Activated naive CD4-positive, alpha-beta T cell treated with anti-CD3 and anti-CD28 coated beads for 36 hours (primary cell): Measurements from ENCODE around the gene PVALEF. TPM values are rescaled to one million over a fixed set of nuclear protein-coding genes. Genes with fewer than 3 reads are reported as not detected.

Experiments
- CTCF ChIA-PET: fragments of 350-600 bp; sonication (Branson Sonifier 250); formaldehyde crosslinking; loops from one replicate; lab custom pipeline; 2021; ENCODE audit warnings: antibody characterized with exemption; lab: Charles Lee
- DNase-seq: peaks from one replicate; pipeline ENCODE4 v3.0.0-alpha.2; 2020
- H3K27ac Mint-ChIP-seq: one replicate; pipeline ENCODE4 v1.8.0; 2021; ENCODE audit warnings: mild to moderate bottlenecking, mixed read lengths
- H3K27me3 Mint-ChIP-seq: one replicate; pipeline ENCODE4 v1.8.0; 2021; ENCODE audit warnings: low read depth, mixed read lengths
- H3K36me3 Mint-ChIP-seq: one replicate; pipeline ENCODE4 v1.8.0; 2021; ENCODE audit warnings: low read depth, mixed read lengths
- H3K4me1 Mint-ChIP-seq: one replicate; pipeline ENCODE4 v1.8.0; 2021; ENCODE audit warnings: low read depth, mixed read lengths
- H3K4me3 Mint-ChIP-seq: one replicate; pipeline ENCODE4 v1.8.0; 2021; ENCODE audit warnings: mild to moderate bottlenecking, moderate library complexity, mixed read lengths
- H3K9me3 Mint-ChIP-seq: one replicate; pipeline ENCODE4 v1.8.0; 2021; ENCODE audit warnings: mixed read lengths
- intact Hi-C: fragments of 100-400 bp; cut with micrococcal nuclease; formaldehyde crosslinking; loops from one replicate; pipeline ENCODE4 v1.15.1; 2023
- total RNA-seq, 2 experiments: library from RNA; stranded (reverse); gene quantifications; one replicate each; pipeline ENCODE4 v1.2.3, GENCODE V29; 2021

The PVALEF gene
- total RNA-seq, 2 experiments from 2014 or later = not detected

DNA sequence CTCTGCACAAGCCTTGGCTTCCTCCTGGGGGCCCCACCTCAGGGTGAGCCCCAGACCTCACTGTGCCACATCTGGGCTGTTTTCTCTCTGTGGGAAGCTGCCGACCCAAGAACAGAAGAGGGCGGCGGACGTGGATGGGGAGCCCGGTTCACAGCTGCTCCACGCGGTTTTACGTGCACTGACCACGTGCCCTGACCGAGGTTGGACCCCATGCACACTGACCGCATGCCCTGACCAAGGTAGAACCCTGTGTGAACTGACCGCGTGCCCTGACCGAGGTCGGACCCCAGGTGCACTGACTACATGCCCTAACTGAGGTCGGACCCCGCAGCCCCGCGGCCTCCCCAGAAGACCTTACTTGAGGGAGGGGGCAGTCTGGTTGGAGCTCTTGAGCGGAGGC lies 37.8 kb downstream of the PVALEF start:
- H3K4me3 Mint-ChIP-seq = no peak overlapping the region
- no peaks in the 10 kb centered on the region for H3K4me1 Mint-ChIP-seq
- no peak for DNase-seq
- no peaks in the 10 kb centered on the region for H3K9me3 Mint-ChIP-seq
- H3K27ac Mint-ChIP-seq = no peak overlapping the region
- intact Hi-C loops = no loop called here
- no peaks in the 10 kb centered on the region for H3K27me3 Mint-ChIP-seq
- no peaks in the 10 kb centered on the region for H3K36me3 Mint-ChIP-seq
- CTCF ChIA-PET = interaction anchor here (1.0 kb wide), 1 partner anchor 101 kb away, joined by 3 read pairs; no protein-coding TSS in a partner anchor

DNA sequence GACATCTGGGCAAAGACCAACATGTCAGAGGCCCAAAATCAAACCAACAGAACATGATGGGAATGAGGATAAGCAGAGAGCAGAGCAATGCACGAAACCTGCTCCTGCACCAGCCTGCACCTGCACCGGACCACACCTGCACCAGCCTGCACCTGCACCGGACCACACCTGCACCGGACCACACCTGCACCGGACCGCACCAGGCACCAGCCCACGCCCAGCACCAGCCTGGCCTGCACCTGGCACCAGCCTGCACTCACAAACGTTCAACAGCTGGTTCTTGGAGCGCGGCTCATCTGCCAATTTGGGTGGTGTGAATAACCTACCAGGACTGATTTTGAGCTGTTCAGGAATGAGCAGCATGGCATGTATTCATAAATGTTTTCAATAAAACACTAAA lies 39.3 kb downstream of the PVALEF start:
- H3K27me3 Mint-ChIP-seq = no peaks in the 10 kb centered on the region
- H3K36me3 Mint-ChIP-seq = no peaks in the 10 kb centered on the region
- DNase-seq = no peak
- H3K27ac Mint-ChIP-seq = no peak overlapping the region
- intact Hi-C loops = no loop called here
- no peaks in the 10 kb centered on the region for H3K9me3 Mint-ChIP-seq
- H3K4me3 Mint-ChIP-seq = no peak overlapping the region
- no peaks in the 10 kb centered on the region for H3K4me1 Mint-ChIP-seq
- CTCF ChIA-PET = no interaction called here

DNA sequence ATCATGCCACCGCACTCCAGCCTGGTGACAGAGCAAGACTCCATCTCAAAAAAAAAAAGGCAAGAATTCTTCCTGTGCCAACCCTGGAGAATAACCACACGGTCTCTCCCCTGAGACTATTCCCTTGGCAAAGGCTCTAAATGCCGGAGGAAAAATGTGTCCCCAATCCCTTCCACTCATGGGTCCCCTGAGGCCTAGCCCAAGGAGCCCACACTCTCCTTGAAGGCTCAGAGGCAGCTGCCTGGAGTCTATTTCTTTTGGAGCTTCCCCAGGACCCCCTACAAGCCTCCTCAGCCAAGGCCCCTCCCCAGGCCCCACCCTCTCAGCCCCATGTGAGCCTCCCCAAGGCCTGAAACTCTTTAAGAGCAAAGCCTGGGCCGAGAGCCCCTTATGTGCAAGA lies 40.9 kb downstream of the PVALEF start:
- H3K36me3 Mint-ChIP-seq = no peaks in the 10 kb centered on the region
- H3K27me3 Mint-ChIP-seq = no peaks in the 10 kb centered on the region
- no peak overlapping the region for H3K4me3 Mint-ChIP-seq
- H3K9me3 Mint-ChIP-seq = no peaks in the 10 kb centered on the region
- no peaks in the 10 kb centered on the region for H3K4me1 Mint-ChIP-seq
- DNase-seq = no peak
- intact Hi-C loops = no loop called here
- no peak overlapping the region for H3K27ac Mint-ChIP-seq
- CTCF ChIA-PET = no interaction called here

DNA sequence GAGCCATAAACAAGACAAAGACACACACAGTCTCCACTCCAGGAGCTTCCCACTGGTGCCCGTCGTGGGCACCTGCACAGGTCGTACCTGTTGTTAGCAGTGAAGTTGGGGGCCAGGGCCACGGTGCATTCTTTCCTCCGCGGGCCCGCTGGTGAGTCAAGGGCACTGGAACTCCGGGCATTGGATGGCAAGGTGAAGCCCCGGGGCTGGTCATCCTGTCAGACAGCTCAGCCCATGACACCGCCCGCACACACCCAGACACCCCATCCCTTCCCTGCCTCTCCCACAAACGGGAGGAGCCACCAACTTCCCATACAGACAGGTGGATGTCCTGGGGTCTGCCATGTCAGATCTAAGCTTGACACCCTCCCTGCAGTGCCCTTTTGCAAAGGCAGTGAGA lies 41.4 kb downstream of the PVALEF start:
- CTCF ChIA-PET = no interaction called here
- no peak overlapping the region for H3K4me3 Mint-ChIP-seq
- no peaks in the 10 kb centered on the region for H3K4me1 Mint-ChIP-seq
- intact Hi-C loops = no loop called here
- no peaks in the 10 kb centered on the region for H3K9me3 Mint-ChIP-seq
- no peaks in the 10 kb centered on the region for H3K27me3 Mint-ChIP-seq
- H3K27ac Mint-ChIP-seq = no peak overlapping the region
- DNase-seq = no peak
- H3K36me3 Mint-ChIP-seq = no peaks in the 10 kb centered on the region

DNA sequence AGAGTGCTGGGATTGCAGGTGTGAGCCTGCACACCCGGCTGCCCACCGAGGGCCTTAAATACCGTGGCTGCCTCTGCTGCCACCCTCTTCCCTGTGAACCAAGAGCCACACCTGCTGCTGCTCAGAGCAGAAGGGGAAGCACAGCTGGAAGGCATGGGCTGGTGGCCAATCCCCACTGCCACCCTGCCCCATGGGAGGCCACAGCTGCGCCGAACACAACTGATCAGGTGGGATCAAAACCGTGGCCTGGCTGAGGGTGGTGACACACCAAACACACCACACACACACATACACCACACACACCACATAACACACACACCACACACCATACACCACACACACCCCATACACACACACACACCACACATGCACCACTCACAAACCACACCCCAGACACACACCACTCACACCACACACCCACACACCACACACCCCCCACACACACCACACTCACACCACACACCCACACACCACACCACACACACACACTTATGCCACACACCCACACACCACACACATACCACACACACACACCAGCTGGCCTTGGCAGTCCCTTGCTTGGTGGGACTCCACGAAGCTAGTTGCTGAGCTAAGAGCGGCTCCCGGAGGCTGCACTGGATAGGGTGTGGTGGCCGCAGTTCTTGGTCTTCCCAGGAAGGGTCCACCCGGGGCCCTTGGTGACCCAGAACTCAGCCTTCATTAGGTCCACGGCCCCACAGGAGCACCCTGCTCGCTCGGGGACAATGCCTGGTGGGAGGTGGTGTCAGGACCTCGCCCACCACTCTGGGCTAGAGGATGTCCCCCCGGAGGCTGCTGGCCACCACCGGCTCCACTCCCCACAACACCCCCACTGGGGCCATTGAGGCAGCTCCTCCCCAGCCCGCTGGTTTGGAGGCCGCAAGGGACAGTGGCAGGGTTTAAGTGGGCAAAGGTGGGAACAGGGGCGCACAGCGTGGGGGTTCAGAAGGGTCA lies 42.6 kb downstream of the PVALEF start:
- intact Hi-C loops = no loop called here
- CTCF ChIA-PET = no interaction called here
- no peaks in the 10 kb centered on the region for H3K36me3 Mint-ChIP-seq

DNA sequence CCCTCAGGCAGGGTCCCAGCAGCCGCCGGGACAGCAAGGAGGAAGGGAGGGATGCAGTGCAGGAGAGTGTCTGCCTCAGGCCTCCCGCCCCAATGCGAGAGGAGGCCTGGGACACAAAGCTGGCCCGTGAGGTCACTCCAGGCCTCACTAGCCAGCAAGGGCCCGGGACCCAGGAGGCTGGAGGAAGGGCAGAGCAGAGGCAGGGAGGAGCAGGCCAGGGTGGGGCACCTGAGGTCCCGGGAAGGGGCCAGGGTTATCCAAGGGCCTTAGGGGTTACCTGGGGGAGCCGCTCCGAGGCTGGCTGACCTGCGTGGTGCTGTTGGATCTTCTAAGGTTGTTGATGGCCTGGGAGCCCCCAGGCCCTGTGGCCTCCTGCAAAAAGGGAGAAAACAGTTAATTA lies 43.3 kb downstream of the PVALEF start:
- Mint-ChIP-seq H3K36me3 (no peaks in the 10 kb centered on the region), H3K27me3 (no peaks in the 10 kb centered on the region), H3K9me3 (no peaks in the 10 kb centered on the region), H3K27ac (no peak overlapping the region), H3K4me3 (no peak overlapping the region), H3K4me1 (no peaks in the 10 kb centered on the region)
- intact Hi-C loops = no loop called here
- CTCF ChIA-PET = no interaction called here
- DNase-seq = no peak

More for the DNA sequence above, 42.6 kb downstream of the PVALEF start:
- Mint-ChIP-seq H3K27me3 (no peaks in the 10 kb centered on the region), H3K9me3 (no peaks in the 10 kb centered on the region), H3K27ac (no peak overlapping the region), H3K4me1 (no peaks in the 10 kb centered on the region), H3K4me3 (no peak overlapping the region)
- DNase-seq = no peak

DNA sequence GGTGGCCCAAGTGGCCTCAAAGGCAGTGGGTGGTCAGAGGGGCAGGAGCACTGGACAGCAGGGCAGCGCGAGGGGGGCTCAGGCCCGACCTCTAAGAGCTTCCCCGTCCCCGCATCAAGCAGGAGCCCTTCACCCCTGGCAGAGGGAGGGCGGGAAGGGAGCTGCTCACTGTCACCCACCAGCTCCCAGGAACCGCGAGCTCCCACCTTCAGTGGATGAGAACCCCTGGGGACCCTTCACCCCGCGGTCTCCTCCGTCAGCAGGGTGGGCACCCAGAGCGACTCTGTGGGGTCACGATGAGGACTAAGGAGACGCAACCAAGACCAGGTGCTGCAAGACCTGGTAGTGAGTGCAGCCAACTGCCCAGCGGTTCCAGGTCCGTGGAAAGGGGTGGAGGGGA lies 43.8 kb downstream of the PVALEF start:
- H3K4me3 Mint-ChIP-seq = no peak overlapping the region
- H3K4me1 Mint-ChIP-seq = no peaks in the 10 kb centered on the region
- intact Hi-C loops = no loop called here
- DNase-seq = no peak
- H3K27me3 Mint-ChIP-seq = no peaks in the 10 kb centered on the region
- H3K27ac Mint-ChIP-seq = no peak overlapping the region
- H3K9me3 Mint-ChIP-seq = no peaks in the 10 kb centered on the region
- no peaks in the 10 kb centered on the region for H3K36me3 Mint-ChIP-seq
- CTCF ChIA-PET = no interaction called here

DNA sequence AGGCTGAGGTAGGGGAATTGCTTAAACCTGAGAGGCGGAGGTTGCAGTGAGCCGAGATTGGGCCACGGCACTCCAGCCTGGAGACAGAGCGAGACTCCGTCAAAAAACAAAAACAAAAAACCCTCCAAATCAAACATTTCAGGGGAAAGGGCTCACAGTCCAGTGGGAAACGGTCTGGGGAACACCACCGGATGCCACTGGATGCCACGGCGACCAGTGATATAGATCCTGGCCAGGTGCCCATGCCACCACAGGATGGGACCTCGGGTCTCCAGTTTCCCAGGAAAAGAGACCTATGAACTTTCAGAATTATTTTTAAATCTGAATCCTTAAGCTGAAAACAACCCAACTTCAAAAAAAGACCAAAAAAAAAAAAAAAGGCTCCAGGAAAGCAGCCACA lies 45.2 kb downstream of the PVALEF start:
- H3K9me3 Mint-ChIP-seq = no peaks in the 10 kb centered on the region
- CTCF ChIA-PET = interaction anchor here (0.7 kb wide), 1 partner anchor 713 kb away, joined by 3 read pairs; no protein-coding TSS in a partner anchor

DNA sequence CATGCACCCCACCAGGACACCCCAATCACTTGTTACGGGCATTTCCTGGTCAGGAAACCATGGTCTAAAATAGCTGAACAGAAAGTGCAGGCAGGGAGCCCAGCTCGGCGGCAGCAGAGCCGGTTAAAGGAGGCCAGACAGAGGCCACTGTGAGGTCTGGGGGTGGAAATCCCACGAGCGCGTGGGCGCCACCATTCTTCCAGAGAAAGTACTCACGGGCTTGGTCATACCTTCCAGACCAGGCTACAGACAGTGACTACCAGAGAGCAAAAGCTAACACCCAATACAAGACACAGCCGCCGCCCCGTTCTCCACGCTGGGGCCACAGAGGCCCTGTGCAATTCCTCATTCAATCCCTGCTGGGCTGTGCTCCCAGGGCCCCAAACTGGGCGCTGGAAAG lies 45.6 kb downstream of the PVALEF start:
- H3K9me3 Mint-ChIP-seq = no peaks in the 10 kb centered on the region
- CTCF ChIA-PET = interaction anchor here (0.7 kb wide), 1 partner anchor 713 kb away, joined by 3 read pairs; no protein-coding TSS in a partner anchor
- no peak for DNase-seq
- H3K36me3 Mint-ChIP-seq = no peaks in the 10 kb centered on the region
- no peaks in the 10 kb centered on the region for H3K4me1 Mint-ChIP-seq
- intact Hi-C loops = no loop called here
- no peak overlapping the region for H3K4me3 Mint-ChIP-seq
- no peak overlapping the region for H3K27ac Mint-ChIP-seq
- H3K27me3 Mint-ChIP-seq = no peaks in the 10 kb centered on the region

More for the DNA sequence above, 45.2 kb downstream of the PVALEF start:
- no peaks in the 10 kb centered on the region for H3K36me3 Mint-ChIP-seq
- no peak overlapping the region for H3K4me3 Mint-ChIP-seq
- H3K27ac Mint-ChIP-seq = no peak overlapping the region
- no peak for DNase-seq
- intact Hi-C loops = no loop called here
- no peaks in the 10 kb centered on the region for H3K4me1 Mint-ChIP-seq
- H3K27me3 Mint-ChIP-seq = no peaks in the 10 kb centered on the region

DNA sequence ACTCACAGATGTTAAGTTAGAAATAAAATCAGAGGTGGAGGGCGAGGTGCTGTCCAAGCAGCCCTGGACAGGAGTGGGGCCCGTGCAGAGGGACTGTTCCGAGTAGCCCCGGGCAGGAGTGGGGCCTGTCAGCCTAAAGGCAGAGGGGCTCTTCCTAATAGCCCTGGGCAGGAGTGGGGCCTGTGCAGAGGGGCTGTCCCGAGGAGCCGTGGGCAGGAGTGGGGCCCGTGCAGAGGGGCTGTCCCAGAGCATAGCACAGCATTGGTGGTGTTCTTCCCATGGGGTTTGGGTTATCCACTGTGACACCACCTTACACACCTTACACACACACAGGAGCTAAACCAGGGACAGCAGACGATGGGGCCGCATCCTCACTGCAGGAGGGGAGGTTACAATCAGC lies 47.1 kb downstream of the PVALEF start:
- Mint-ChIP-seq H3K4me1 (no peaks in the 10 kb centered on the region), H3K27me3 (no peaks in the 10 kb centered on the region), H3K27ac (no peak overlapping the region), H3K9me3 (no peaks in the 10 kb centered on the region), H3K36me3 (peaks cover 1% of the 10 kb centered on the region), H3K4me3 (no peak overlapping the region)
- CTCF ChIA-PET = no interaction called here
- no peak for DNase-seq
- intact Hi-C loops = no loop called here

DNA sequence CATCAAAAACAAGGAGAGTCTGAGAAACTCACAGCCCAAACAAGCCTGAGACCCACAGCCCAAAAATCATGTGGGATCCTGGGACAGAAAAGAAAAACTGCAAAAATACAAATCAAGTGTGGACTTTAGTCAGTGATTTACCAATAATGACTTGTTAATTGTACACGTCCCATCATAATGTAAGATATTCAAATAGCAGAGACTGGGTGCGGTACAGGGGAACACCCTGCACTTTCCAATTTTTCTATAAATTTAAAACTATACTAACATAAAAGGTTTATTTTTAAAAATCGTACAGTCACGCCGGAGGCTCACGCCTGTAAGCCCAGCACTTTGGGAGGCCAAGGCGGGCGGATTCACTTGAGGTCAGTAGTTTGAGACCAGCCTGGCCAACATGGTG lies 48.7 kb downstream of the PVALEF start:
- H3K4me1 Mint-ChIP-seq = no peaks in the 10 kb centered on the region
- intact Hi-C loops = no loop called here
- CTCF ChIA-PET = no interaction called here

DNA sequence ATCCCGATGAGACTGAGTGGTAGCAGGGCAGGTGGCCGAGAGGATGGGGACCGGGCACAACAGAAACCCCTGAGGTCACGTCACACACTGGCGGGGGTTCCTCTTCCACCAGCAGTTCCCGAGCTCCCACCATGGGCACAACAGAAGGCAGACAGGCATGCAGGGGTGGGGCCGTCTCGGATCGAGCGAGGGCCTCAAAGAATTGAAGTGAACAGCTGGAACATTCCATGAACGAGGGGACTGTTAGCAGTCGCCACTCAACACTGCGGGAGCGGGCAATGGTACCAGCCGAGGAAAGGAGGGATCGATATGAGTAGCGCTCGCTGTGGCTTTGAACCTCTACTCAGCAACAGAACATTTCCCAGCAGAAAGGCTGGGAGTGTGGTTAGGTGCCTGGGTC lies 52.2 kb downstream of the PVALEF start:
- H3K27me3 Mint-ChIP-seq = no peaks in the 10 kb centered on the region

More for the DNA sequence above, 48.7 kb downstream of the PVALEF start:
- no peaks in the 10 kb centered on the region for H3K27me3 Mint-ChIP-seq
- peak overlapping the region; percentile 13 for H3K27ac Mint-ChIP-seq
- H3K4me3 Mint-ChIP-seq = no peak overlapping the region
- H3K9me3 Mint-ChIP-seq = no peaks in the 10 kb centered on the region
- peaks cover 4% of the 10 kb centered on the region for H3K36me3 Mint-ChIP-seq
- no peak for DNase-seq

DNA sequence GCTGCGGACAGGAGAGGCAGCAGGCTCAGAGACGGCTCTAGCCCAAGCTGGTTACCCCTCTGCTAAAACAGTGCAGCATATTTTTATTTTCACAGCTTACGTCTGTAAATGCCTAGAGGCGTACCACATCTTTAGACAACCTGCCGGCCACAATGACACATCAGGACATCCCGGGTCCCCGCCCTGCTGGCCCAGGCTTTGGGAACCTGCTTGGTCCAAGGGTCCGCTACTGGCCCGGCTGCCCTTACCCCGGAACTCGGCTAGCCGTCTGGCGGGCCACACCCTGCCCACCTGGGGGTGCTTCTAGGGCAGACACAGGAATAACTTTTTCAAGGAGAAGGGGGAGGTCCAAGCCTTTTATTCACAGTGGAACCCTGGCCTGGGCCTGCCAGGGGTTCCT lies 53.2 kb downstream of the PVALEF start:
- intact Hi-C loops = no loop called here
- CTCF ChIA-PET = no interaction called here
- peaks cover 4% of the 10 kb centered on the region for H3K36me3 Mint-ChIP-seq

More for the DNA sequence above, 52.2 kb downstream of the PVALEF start:
- DNase-seq = no peak
- intact Hi-C loops = no loop called here
- Mint-ChIP-seq H3K9me3 (no peaks in the 10 kb centered on the region), H3K4me1 (peaks cover 8% of the 10 kb centered on the region), H3K36me3 (peaks cover 4% of the 10 kb centered on the region), H3K4me3 (no peak overlapping the region), H3K27ac (no peak overlapping the region)
- CTCF ChIA-PET = no interaction called here

More for the DNA sequence above, 53.2 kb downstream of the PVALEF start:
- Mint-ChIP-seq H3K4me3 (no peak overlapping the region), H3K27ac (no peak overlapping the region), H3K9me3 (no peaks in the 10 kb centered on the region), H3K27me3 (no peaks in the 10 kb centered on the region), H3K4me1 (peaks cover 9% of the 10 kb centered on the region)
- no peak for DNase-seq
